Measurements from ENCODE around the gene SOX18.

The SOX18 gene

GRCh38 chr20:64067733-64068307 is 18.4 kb upstream of the SOX18 start:
- DNase-seq, result no peak

GRCh38 chr20:64067005-64067632 is 17.7 kb upstream of the SOX18 start:
- DNase-seq, result no peak

GRCh38 chr20:64065974-64066343 is 16.5 kb upstream of the SOX18 start:
- peak in 3 of 5 experiments; percentile 33 to 95 (median 75) for DNase-seq

- DNase-seq, result peak in 1 of 5 experiments; percentile 38
Measured at GRCh38 chr20:64065062-64065973, 15.9 kb upstream of the SOX18 start.

GRCh38 chr20:64064145-64064698 is 14.8 kb upstream of the SOX18 start:
- DNase-seq, result no peak

- DNase-seq, result no peak
Measured at GRCh38 chr20:64063389-64064144, 14.1 kb upstream of the SOX18 start.

GRCh38 chr20:64062596-64063388 is 13.4 kb upstream of the SOX18 start, which contains the start of gene TCEA2:
TCEA2 (plus strand) TSS chr20:64063198; CDS start chr20:64063313, 115 bp downstream.
- DNase-seq, result peak; percentile 81 to 97 (median 90)

- DNase-seq, result no peak
Measured at GRCh38 chr20:64062276-64062595, 12.8 kb upstream of the SOX18 start.

- no peak for DNase-seq
Measured at GRCh38 chr20:64058536-64058935, 9.1 kb upstream of the SOX18 start.

GRCh38 chr20:64057628-64058498 is 8.4 kb upstream of the SOX18 start:
- DNase-seq, result peak; percentile 51 to 76 (median 69)

GRCh38 chr20:64056889-64057627 is 7.6 kb upstream of the SOX18 start:
- DNase-seq, result peak in 1 of 5 experiments; percentile 54

- no peak for DNase-seq
Measured at GRCh38 chr20:64056639-64056888, 7.1 kb upstream of the SOX18 start.

- no peak for DNase-seq
Measured at GRCh38 chr20:64055893-64056638, 6.6 kb upstream of the SOX18 start.

- DNase-seq, result no peak
Measured at GRCh38 chr20:64055396-64055892, 6.0 kb upstream of the SOX18 start.

- DNase-seq, result no peak
Measured at GRCh38 chr20:64053841-64054661, 4.6 kb upstream of the SOX18 start.

- DNase-seq, result no peak
Measured at GRCh38 chr20:64052987-64053840, 3.8 kb upstream of the SOX18 start.

- DNase-seq, result no peak
Measured at GRCh38 chr20:64052326-64052722, 2.9 kb upstream of the SOX18 start.

Data from T-helper 2 cell (primary cell).